GM12874 (cell line): ENCODE results near the gene PLAC9.

Experiments used
- TF ChIP-seq, protein P1 (sequence below): IDR thresholded peaks from 2 replicates; pipeline ENCODE4 v1.5.1; 2011; ENCODE audit warnings: low read depth, mild to moderate bottlenecking, control low read depth, low read length, moderate library complexity; ENCODE audit not compliant: insufficient read depth

PLAC9 gene

GRCh38 chr10:80171248-80171660 is 38.7 kb downstream of the PLAC9 start:
- TF ChIP-seq, protein P1, sequence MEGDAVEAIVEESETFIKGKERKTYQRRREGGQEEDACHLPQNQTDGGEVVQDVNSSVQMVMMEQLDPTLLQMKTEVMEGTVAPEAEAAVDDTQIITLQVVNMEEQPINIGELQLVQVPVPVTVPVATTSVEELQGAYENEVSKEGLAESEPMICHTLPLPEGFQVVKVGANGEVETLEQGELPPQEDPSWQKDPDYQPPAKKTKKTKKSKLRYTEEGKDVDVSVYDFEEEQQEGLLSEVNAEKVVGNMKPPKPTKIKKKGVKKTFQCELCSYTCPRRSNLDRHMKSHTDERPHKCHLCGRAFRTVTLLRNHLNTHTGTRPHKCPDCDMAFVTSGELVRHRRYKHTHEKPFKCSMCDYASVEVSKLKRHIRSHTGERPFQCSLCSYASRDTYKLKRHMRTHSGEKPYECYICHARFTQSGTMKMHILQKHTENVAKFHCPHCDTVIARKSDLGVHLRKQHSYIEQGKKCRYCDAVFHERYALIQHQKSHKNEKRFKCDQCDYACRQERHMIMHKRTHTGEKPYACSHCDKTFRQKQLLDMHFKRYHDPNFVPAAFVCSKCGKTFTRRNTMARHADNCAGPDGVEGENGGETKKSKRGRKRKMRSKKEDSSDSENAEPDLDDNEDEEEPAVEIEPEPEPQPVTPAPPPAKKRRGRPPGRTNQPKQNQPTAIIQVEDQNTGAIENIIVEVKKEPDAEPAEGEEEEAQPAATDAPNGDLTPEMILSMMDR = no peak

DNA sequence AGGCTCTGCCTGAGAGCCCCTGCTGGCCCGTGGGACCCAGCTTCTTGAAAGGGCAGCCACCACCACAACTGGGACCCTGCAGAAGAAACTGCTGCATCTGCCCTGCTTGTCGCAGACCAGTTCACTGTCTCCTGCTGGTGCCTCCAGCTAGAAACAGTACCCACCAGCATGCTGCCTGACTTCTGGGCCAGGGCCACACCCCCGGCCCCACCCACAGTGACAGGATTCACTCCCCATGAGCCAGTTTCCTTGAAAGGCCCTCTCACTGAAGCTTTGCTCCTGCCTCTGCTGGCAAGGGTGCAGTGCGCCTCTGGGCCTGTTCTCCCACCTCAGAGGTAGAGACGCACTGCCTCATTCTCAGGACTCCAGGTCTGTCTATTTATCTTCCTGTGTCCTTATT is 40.4 kb downstream of the PLAC9 start:
- TF ChIP-seq, protein P1 = no peak

GRCh38 chr10:80173466-80173865 is 40.9 kb downstream of the PLAC9 start:
- TF ChIP-seq, protein P1 = no peak

DNA sequence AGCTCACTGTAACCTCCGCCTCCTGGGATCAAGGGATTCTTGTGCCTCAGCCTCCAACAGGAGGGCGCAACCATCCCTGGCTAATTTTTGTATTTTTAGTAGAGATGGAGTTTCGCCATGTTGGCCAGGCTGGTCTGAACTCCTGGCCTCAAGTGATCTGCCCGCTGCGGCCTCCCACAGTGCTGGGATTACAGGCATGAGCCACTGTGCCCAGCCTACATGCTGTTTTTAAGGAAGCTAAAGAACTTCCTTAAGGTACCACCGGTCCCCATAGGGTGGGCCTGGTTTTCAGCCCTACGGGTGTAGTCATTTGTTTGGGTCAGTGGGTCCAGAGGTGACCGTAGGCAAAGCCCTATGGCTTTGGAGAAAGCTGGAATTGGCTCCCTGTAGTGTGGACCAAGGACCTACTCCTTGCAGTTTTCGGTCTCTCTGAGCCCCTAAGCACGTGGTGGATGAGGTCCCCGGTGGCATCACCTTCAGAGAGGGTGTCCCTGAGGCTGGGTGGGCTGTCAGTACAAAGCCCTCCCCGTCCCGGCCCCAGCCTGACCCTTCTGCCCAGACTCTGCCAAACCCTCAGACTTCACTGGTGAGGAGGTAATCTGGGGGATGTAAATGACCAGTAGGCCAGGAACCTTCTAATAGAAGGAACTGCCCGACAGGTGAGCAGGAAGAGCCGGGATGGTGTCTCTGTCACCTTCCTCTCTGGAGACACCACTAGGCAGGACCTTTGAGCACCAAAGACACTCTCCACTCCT is 42.3 kb downstream of the PLAC9 start:
- TF ChIP-seq, protein P1 = no peak

DNA sequence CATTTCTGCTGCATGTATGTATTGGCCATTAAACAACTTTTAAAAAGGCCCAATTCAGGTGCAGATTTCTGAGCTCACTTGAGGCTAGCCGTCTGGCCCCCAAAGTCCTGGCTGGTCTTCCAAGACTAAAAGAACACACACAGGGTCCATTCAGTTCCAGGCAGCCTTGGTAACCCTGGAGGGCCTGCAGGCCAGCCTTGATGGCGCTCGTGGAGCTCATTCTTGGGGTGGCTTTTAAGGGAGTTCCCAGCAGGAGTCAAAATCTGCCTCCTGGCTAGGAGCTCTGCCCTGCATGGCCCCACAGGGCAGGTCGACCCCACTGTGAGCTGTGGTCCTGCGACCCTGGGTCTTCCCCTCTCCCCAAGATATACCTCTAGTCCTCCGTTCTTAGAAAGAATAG is 44.0 kb downstream of the PLAC9 start:
- TF ChIP-seq, protein P1 = no peak

- TF ChIP-seq, protein P1 = no peak
Observed at GRCh38 chr10:80177781-80178636, 45.5 kb downstream of the PLAC9 start.

DNA sequence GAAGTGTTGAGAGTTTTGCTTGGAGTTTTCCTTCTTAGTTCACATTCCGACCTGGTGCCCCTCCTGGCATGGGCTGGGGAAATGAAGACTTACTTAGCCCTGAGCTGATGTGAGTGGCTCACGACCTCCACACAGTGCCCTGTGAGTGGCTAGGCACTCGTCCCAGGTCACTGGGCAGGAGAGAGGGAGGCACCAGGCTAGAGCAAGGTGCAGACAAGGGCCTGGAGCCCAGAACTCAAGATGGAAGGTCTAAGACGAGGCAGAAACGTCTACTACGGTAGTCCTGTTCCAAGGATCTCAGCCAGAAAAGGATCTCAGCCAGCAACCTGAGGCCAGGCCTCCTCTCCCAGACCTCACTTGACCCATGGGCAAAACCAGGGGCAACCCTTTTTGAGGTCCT is 50.5 kb downstream of the PLAC9 start:
- TF ChIP-seq, protein P1 = no peak
